ENCODE results near the gene ADGRD1.

ADGRD1 gene

DNA sequence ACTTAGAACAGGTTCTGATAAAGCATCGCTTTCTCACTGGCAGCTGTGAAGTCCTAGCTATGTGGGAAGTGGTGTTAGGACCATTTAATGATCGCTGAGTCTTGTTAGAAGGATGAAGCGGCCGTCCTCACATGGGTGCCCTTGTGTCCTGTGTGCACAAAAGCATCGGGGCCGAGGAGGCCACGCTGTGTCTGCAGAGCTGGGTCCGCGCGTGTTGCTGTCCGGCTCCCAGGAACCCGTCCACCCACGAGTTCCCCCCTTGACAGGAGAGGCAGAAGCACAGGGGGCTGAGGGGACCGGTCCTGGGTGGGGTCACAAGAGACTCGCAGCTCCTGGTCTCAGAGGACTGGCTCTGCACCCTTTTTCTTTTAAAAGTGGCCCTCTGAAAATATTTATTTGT, 90.4 kb downstream of the ADGRD1 start:
- in situ Hi-C loops (cut with HindIII; ENCODE audit: low pct_ligation_motif_present, low pct_unique_long_range_greater_than_20kb, low sequenced_read_pairs): no loop called here
- no peak for DNase-seq

DNA sequence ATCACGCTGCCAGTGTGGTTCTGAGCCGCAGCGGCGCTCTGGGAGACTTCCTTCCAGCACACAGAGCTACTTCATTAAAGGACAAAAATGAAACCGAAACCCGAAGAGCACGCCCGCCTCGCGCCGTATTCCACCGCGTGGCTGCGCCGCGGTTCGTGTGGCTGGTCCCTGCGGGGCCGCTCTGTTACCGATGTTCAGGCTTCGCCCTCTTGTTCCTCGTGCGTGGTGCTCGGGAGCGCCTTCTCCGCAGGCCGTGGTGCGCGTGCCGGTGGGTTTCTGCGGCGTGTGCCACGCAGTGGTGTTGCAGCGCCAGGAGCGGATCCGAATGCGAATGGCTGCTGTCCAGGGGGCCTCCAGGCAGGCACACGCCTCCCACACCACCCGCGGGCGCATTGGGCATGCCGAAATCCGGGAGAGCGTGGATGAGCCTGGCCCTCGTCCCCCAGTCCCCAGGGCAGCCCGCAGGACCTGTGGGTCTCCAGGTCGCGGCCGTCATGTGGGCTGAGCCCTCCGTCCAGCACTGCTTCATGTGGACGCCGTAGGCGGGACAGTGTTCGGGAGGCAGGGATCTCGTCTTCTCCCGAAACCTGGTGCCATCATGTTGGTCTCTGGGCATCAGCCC, 91.2 kb downstream of the ADGRD1 start:
- no peak for DNase-seq
- in situ Hi-C loops (cut with HindIII; ENCODE audit: low pct_ligation_motif_present, low pct_unique_long_range_greater_than_20kb, low sequenced_read_pairs): no loop called here

DNA sequence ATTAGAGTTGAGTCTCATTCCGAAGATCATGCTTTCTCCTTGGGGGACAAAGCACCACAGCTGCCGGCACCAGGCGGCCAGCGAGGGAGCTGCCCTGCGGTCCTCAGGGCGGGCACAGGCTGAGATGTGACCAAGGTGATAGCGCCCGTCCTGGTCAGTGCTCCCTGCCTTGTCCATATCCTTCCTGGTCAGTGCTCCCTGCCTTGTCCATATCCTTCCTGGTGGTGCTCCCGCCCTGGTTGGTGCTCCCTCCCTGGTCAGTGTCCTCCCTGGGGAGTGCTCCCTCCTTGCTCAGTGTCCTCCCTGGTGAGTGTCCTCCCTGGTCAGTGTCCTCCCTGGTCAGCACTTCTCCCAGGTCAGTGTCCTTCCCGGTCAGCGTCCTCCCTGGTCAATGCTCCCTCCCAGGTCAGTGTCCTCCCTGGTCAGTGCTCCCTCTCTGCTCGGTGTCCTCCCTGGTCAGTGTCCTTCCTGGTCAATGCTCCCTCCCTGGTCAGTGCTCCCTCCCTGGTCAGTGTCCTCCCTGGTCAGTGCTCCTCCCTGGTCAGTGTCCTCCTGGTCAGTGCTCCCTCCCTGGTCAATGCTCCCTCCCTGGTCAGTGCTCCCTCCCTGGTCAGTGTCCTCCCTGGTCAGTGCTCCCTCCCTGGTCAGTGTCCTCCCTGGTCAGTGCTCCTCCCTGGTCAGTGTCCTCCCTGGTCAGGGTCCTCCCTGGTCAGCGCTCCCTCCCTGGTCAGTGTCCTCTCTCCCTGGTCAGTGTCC, 92.2 kb downstream of the ADGRD1 start:
- in situ Hi-C loops (cut with HindIII; ENCODE audit: low pct_ligation_motif_present, low pct_unique_long_range_greater_than_20kb, low sequenced_read_pairs): no loop called here
- no peak for DNase-seq

DNA sequence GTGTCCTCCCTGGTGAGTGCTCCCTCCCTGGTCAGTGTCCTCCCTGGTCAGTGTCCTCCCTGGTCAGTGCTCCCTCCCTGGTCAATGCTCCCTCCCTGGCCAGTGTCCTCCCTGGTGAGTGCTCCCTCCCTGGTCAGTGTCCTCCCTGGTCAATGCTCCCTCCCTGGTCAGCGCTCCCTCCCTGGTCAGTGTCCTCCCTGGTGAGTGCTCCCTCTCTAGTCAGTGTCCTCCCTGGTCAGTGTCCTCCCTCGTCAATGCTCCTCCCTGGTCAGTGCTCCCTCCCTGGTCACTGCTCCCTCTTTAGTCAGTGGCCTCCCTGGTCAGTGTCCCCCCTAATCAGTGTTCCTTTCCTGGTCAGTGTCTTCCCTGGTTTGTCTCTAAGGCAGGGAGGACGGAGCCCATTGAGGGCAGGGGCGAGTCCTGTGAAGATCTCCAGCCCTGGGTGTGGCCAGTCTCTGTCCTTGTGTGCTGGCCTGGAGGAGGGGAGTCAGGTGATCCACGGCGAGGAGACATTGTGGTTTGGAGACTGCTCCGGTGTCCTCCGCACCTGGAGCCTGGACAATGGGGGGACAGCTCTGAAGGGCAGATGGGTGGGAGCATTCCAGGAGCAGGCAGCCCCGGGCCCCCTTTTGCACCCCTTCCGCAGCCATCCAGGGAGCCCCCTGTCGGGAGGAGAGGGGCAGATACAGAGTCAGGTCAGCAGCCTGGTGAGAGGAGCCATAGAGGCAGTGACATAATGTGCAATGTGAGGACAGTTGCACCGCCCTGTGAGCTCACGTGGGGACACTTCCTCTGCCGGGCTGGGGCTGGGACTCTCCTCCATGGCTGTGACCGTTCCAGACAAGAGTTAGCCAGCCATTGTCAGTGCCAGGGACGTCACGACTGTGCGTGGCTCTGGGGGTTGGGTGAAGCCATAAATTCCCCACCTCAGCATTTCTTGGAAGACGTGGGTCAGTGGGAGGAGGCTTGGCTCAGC, 93.4 kb downstream of the ADGRD1 start:
- in situ Hi-C loops (cut with HindIII; ENCODE audit: low pct_ligation_motif_present, low pct_unique_long_range_greater_than_20kb, low sequenced_read_pairs): no loop called here
- DNase-seq: no peak

DNA sequence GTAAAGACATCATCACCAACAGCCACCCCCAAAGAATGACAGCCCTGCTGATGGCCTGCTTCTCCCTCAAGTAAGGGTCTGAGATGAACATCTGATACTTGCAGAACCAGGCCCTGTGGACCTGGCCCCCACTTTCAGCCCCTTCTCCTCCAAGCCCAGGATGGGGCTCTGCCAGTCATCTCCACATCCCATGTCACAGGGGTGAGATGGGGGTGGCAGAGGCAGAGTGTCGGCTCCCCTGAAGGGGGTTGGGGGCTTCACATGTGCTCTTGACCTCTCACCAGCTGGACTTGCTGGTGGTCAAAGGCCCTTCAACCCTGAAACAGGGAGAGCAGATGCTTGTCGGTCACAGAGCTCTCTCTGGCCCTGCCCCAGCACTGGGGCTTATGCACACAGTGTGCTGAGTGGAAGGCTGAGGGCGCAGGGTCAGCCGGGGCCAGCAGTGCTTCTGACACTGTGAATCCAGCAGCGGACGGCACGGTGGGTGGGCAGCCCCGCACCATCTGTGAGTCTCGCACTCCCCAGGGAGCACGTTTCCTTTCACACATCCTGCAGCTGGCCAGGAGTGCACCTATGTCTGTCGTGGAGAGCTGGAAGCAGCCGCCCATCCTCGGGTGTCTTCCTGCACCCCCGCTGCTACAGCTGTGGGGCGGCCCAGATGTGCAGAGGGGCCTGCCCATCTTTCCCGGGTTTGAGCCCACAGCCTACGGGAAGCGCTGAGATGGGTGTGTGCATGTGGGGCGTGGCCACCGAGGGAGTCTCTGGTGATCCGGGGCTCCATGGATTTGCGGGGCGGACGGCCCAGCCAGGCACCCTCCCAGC, 94.3 kb downstream of the ADGRD1 start:
- DNase-seq: no peak
- in situ Hi-C loops (cut with HindIII; ENCODE audit: low pct_ligation_motif_present, low pct_unique_long_range_greater_than_20kb, low sequenced_read_pairs): no loop called here

DNA sequence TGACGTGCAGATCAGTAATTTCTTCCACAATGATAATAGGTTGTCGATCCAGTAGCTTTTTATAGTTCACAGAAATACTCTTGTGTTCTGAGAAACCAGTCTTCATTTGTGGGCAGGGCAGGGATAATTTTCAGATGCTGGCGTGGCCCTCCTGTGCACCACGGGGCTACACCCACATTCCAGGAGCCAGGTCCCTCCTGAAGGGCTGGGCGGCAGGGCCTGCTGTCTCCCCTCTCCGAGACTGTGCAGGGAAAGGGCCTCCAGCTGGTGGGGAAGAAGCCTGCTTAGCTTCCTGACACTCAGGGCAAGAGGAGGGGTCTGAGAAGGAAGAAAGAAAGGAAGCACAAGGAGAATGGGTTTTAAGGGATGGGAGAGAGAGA, 94.9 kb downstream of the ADGRD1 start:
- no peak for DNase-seq
- in situ Hi-C loops (cut with HindIII; ENCODE audit: low pct_ligation_motif_present, low pct_unique_long_range_greater_than_20kb, low sequenced_read_pairs): no loop called here

DNA sequence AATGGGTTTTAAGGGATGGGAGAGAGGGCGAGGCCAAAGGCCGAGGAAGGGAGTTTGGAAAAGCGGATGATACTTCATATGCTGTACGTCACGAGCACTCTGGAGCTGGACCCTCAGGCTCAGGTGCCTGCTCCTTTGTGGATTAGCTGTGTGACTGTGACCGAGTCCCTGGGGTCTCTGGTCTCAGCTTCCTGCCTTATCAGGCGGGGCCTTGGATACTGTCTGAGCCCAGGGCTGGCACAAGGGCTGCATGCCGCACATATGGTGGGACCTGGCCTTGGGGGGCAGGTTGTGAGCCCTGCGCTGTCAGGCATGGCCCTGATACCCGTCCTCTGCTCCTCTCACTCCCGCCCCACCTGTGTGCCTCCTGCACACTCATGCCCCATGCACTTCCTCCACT, 95.3 kb downstream of the ADGRD1 start:
- in situ Hi-C loops (cut with HindIII; ENCODE audit: low pct_ligation_motif_present, low pct_unique_long_range_greater_than_20kb, low sequenced_read_pairs): no loop called here
- no peak for DNase-seq

DNA sequence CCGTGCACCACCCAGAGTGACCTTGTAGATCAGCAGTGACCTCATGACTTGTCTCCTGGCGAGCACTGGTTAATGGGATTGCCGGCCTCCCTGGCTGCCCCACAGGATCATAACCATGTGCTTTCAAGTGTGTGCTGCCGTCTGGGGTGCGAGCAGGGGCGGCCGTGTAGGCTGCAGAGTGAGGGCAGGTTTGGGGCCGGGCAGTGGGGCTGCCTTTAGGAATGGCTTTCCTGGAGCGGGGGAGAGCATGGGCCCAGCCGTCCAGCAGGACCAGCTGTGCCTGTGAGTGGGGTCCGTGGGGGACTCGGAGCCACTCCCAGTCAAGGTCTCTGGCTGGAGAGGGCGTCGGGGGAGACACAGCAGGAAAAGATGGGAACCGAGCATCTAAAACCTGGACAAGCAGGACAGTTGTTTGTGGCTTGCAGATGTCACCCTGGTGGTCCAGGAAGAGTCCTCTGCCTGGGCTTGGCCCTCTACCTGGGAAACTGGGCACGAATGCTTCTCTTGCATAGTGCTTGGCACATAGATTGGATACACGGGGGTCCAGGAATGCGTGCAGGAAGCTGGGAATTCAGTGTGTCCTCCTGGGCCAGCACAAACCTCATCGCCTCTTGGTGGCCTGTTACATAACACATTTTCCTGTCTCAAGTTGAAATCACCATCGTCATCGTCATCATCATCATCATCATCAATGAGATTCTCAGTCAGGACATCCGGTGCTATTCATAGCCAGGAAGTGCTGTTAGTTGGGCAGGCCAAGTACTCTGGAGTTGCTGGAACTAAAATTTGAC, 96.0 kb downstream of the ADGRD1 start:
- no peak for DNase-seq
- in situ Hi-C loops (cut with HindIII; ENCODE audit: low pct_ligation_motif_present, low pct_unique_long_range_greater_than_20kb, low sequenced_read_pairs): no loop called here

DNA sequence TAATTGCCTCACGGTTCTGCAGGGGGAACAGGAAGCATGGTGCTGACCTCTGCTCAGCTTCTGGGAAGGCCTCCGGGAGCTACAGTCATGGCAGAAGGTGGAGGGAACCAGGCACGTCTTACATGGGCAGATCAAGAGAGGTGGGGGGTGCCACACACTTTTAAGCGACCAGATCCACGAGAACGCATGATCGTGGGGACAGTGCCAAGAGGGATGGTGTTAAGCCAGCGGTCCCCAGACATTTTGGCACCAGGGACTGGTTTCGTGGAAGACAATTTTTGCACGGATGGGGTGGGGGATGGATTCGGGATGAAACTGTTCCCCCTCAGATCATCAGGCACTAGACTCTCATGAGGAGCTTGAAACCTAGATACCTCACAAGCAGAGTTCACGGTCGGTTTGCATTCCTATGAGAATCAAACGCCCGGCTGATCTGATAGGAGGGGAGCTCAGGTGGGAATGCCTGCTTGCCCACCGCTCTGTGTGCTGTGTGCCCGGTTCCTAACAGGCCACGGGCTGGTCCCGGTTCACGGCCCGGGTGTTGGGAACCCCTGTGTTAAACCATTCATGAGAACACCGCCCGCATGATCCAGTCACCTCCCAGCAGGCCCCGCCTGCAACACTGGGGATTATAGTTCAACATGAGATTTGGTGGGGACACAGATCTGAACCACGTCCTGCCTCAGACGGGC, 96.9 kb downstream of the ADGRD1 start:
- in situ Hi-C loops (cut with HindIII; ENCODE audit: low pct_ligation_motif_present, low pct_unique_long_range_greater_than_20kb, low sequenced_read_pairs): no loop called here
- no peak for DNase-seq

DNA sequence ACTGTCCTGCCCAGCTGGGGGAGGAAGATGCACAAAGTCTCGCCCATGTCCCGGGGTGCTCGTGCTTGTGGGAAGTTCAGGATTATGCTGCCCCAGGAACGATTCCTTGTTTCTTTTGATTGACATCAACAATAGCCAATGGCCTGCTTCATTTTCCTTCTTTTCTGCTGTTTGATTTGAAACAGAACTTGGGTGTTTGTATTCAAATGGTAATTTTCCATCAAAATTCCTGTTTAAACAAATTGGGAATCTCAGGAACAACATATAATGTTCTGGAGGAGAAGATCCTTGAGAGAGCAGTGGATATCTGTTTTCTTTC, 97.4 kb downstream of the ADGRD1 start:
- in situ Hi-C loops (cut with HindIII; ENCODE audit: low pct_ligation_motif_present, low pct_unique_long_range_greater_than_20kb, low sequenced_read_pairs): no loop called here

DNA sequence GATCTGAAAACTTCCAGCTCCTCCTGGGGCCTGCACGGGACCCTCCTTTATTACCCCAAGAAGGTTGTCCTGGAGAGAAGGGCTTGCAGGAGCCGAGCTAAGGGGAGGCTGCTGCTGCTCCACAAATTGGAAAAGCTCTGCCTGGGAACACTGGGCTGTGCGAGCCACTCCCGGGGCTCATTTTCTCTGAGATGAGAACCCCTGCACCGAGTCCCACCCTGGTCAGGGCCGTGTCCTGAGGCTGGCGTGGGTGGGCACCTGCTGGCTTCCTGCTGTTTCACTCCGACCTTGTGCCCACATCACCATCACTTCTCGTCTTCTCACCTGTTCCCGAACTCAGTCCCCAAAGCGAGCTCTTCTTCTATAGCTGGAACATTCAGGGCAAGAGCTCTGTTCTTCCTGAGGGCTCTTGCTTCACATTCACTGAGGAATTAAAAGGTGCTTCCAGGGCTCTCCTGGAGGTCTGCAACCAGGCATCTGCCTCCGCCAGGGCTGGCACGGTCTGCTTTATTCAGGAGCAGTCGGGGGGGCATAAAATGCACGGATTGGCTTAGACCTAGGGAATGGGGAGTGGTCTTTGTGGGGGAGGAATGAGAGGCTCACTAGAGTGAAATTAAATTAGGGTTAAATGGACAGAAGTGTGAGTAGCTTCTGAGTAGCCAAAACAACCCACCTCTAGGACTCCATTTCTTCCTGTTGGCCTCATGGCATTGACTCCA, 98.5 kb downstream of the ADGRD1 start:
- DNase-seq: no peak
- in situ Hi-C loops (cut with HindIII; ENCODE audit: low pct_ligation_motif_present, low pct_unique_long_range_greater_than_20kb, low sequenced_read_pairs): no loop called here

More for the DNA sequence above, 97.4 kb downstream of the ADGRD1 start:
- no peak for DNase-seq

DNA sequence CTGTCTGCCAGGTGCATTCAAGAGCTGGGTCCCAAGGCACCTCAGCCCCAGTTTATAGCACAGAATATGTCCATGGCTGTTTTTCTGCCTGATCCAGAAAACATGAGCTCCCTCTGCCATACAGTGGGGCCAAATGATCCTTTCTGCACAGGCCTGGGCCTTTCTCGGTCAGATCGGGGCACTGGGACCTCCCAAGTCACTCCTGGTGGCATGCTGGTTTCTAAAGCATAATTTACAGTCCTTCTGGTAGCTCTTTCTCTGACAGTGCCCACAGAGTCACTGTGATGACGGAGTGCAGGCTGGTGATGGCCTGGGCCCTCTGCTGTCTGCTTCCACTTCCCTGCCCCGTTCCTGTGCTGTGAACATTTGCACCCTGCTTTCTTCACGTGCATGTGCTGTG, 99.2 kb downstream of the ADGRD1 start:
- in situ Hi-C loops (cut with HindIII; ENCODE audit: low pct_ligation_motif_present, low pct_unique_long_range_greater_than_20kb, low sequenced_read_pairs): no loop called here
- no peak for DNase-seq

DNA sequence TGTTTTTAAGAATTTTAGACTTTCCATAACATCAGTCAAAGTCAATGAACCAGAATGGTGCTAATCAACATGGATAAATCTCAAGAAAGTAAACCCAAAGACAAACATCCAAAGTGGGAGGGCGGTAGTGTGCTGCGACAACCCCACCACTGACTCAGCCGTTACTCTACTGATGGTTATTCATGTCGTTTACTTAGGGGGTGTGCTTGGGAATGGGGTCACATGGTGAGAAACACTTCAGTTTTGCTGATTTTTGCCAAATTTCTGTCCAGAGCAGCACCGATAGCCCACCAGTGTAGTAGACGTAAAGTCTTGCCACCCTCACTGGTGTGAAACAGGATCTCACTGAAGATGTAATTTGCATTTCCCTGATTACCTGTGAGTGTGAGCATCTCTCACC, 99.9 kb downstream of the ADGRD1 start:
- in situ Hi-C loops (cut with HindIII; ENCODE audit: low pct_ligation_motif_present, low pct_unique_long_range_greater_than_20kb, low sequenced_read_pairs): no loop called here

DNA sequence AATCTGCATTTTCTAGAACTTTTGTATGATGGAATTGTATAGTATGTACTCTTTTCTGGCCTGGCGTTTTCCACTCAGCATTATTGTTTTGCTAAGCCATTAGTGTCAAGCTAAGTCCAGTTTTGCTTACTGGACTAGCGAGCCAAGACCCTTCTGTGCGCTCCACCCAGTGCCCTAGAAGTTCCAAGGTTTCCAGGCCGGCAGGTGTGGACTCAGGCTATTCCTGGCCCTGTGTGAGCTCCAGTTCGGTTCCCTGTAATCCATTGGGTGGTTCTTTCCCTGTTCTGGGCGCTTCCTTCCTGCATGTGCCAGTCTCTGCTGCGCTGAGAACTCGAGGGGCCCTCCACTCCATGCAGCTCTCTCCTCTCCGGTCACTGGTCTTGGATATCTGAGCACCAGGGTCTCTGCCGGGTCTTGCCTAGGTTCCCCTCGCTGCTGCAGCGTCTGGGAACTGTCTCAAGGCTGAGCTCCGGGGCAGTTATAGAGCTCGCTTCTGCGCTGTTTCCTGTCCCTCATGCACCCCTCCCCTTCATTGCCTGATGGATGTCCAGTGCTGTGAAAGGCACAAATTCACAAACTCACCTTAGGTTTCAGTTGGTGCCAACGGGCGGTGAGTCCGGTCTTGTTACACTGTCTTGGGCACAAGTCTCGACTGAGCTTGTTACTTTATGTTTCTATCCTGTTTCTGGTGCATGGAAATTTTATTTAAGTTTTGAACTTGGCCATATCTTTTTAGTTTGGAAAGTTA, 100.8 kb downstream of the ADGRD1 start:
- no peak for DNase-seq
- in situ Hi-C loops (cut with HindIII; ENCODE audit: low pct_ligation_motif_present, low pct_unique_long_range_greater_than_20kb, low sequenced_read_pairs): no loop called here

More for the DNA sequence above, 99.9 kb downstream of the ADGRD1 start:
- no peak for DNase-seq

DNA sequence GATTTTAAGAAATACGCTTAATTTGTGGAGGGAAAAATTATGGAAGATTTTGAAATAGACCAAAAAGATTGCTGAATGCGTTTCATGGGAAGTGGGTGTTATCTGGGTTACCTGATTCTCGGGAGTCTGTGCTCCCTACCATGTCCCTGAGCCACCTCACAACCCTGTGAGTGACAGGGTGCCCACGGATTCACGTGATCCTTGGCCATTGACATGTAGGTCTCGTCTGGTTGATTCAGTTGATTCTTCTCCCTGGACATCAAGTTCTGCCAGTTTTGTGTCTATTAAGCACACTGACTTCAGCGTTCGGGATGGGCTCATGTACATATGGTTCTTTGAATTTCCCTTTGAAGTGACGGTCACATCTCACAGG, 101.4 kb downstream of the ADGRD1 start:
- DNase-seq: no peak
- in situ Hi-C loops (cut with HindIII; ENCODE audit: low pct_ligation_motif_present, low pct_unique_long_range_greater_than_20kb, low sequenced_read_pairs): no loop called here

DNA sequence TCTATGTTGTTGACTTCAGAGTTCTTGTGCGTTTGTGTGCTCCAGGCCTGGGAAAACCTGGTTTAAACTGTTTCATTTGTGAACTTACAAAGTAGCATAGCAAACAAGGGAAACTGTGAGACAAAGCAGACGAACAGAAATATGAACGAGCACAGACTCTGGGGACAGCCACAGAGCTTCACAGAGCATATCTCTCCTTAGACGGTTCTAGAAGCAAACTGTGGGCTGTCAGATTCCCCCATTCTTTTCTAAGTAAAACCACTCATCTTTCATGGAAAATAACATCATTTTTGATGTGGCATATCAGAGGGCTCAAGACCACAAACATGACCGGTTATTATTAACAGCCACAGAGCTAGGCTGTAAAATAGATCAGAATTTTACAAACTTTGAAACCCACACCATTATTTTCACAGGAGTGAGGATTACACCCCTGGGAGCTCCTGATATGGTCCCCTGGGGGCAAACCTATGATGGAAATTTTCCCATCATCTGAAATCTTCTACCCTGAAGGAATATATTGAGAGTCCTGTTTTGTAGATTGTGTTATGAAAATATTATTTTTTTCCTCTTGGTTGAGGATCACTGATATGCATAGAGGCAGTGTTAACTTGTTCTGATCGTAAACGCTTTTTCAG, 102.0 kb downstream of the ADGRD1 start:
- no peak for DNase-seq
- in situ Hi-C loops (cut with HindIII; ENCODE audit: low pct_ligation_motif_present, low pct_unique_long_range_greater_than_20kb, low sequenced_read_pairs): no loop called here

All from ACHN (cell line).